NCI-H460 (cell line): ENCODE results near the gene AFF3. TPM values are rescaled to one million over a fixed set of nuclear protein-coding genes. Genes with fewer than 3 reads are reported as not detected.
"Not testable (repeated sequence)": the region's sequence is repeated elsewhere in the genome, so short reads cannot be mapped to it uniquely, and the experiment has no call there.

ENCODE experiments used
- DNase-seq: peaks from one replicate; pipeline ENCODE4 v3.0.0-alpha.2; 2016; ENCODE audit warnings: low read depth; ENCODE audit errors: extremely low read depth
- total RNA-seq: library from RNA; depleted of rRNA; stranded (reverse); fragments of >200 nt; shearing (Covaris generic); gene quantifications from 2 replicates; pipeline ENCODE4 v1.2.3, GENCODE V29; 2014

The AFF3 gene
- total RNA-seq, 1 experiment from 2014 or later, result 1.1 TPM

DNA sequence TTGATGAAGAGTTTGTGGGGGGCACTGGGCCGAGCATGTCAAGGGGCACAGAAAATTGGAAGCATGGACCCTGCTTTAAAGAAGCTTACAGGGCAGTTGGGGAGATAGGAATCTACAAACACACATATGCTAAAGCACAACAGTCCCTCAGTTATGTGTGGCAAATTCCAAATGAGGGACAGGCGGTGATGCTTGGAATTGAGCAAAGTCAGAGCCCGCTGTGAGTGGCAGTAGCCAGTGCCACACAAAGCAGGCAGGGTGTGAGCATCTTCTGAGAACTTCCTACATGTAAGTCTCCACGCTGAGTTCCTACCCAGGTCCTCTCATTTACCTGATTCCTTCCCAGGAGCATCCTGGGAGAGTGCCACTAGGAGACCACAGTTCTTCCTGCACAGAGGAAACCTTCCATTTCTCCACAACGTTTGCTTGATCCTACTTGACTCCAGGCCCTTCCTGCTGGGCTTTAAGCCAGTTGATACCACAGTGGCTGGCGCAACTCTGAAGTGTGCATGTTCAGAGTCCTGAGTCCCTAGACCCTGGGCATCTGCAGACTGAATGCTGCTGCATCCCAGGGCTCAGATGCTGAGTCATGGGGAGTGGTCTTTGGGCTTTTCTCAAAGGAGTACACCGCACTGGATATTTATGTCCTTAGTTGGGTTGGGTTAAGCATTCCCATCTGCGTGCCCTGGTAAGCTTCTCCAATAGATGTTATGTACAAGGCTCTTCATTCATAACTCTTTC, 365.3 kb downstream of the AFF3 start:
- no peak for DNase-seq

DNA sequence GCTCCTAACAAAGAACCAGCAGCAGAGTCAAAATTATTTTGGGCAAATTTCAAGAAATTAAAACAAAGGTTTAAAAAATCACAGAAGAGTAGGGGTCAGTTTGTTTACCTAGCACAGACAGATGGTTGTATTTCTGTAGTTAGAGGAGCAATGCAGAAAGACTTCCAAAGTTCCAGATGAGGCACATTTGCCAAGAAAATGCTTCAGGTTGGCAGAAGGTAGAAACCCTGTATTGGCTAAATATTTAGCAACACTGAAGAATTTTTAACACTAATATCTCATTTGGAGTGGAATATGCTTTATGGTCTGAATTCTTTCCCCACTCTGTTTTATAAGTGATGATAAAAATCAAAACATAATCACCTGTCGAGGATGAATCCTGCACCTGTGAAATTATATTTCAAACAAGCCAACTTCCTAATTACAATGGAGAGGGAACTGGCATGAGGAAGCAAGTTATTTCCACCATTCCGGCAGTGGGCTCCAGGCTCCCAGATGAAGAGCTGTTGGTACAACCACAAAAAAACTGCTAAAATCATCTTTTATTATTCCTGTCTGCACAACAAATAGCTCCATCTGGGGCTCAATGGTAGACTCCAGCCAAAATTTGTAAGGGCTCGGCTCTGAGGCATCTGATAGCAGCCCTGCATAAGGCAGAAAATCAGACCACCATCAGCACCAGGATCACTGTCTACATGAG, 366.0 kb downstream of the AFF3 start:
- DNase-seq, result no peak

DNA sequence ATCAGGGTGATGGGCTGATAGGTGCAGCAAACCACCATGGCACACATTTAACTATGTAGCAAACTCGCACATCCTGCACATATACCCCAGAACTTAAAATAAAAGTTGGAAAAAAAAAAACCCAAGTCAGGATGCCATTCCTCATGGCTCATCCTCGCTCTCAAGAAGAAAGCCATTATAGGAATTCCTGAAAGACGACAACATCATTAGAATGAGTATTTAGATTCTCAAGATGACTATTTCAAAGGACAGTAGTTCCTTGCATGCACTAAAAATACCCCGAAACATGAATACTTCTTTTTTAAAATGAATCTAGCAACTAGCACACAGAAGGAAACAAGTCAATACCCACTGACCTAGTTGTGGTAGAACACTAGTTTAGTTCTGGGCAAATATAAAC, 366.8 kb downstream of the AFF3 start:
- no peak for DNase-seq

DNA sequence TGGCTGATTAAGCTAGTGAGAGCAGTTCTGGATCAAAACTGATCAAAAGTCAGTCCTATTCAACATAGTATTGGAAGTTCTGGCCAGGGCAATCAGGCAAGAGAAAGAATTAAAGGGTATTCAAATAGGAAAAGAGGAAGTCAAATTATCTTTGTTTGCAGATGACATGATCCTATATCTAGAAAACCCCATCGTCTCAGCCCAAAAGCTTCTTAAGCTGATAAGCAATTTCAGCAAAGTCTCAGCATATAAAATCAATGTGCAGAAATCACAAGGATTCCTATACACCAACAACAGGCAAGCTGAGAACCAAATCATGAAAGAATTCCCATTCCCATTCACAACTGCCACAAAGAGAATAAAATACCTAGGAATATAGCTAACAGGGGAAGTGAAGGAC, 368.7 kb downstream of the AFF3 start:
- not testable (repeated sequence) for DNase-seq

DNA sequence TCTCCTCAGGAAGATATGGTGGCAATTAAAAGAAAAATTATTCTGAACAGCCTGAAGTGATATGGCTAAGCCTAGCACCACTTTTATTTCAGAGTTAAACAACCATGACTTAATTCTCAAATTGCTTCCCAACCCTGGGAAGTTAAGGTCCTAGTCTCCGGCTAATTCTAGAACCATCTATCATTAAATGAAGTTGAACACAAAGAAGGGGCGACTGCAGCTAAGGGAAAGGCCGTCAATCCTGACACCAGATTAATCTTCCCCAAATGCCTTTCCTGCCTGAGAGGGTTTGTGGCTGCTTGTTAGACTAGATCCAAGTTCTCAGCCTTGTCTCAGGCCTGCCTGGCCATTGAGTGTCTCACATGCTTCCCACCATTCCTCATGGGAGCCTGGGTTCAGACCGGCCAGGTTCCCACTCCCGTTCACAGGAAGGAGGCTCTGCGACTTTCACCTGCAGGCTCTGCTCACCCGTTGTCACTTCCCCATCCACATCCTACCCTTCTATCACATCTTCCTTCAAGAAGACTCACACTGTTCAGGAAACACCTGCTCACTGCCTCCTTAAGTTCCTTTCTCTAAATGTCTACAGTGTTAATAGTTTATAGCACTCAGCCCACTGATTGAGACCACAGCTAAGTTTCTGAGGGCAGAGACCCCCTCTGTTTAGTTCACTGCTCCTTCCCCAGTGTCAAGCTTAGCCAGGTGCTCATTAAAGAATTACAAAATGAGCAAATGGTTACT, 369.6 kb downstream of the AFF3 start:
- no peak for DNase-seq

DNA sequence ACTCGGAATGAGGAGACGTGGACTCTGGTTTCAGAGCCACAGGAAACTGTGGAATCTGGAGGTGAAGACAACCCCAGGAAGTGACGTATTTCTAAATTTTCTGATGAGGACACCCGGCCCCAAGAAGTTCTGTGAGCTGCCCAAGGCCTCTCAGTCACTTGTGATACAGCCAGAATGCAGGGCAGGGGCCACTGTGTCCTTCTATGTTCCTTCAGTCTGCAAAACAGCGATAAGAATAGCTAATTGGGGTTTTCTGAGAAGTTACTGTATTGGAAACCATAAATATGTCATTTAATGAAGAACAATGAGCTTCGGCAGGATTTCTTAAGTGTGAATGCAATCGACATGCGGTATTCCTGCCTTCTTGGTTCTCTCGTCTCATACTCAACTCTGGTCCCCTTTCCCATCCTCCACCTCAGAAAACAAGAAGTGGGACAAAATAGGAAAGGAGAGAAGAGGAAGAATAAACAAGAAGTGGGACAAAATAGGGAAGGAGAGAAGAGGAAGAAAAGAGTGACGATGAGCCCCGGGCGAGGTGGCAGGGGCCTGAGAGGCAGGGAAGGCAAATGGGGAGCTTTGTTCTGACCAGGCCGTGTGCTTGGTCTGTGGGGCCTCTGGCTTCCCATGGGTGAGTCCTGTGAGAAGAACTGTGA, 370.6 kb downstream of the AFF3 start:
- no peak for DNase-seq

DNA sequence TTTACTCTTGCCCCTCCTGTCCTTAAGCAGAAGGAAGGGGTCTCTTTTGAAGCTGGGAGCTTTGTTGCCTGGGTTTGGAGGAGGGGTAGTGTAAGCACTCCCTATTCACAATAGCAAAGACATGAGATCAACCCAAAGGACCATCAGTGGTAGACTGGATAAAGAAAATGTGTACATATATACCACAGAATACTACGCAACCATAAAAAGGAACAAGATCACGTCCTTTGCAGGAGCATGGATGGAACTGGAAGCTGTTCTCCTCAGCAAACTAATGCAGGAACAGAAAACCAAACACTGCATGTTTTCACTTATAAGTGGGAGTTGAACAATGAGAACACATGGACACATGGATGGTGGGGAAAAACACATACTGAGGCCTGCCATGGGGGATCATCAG, 371.5 kb downstream of the AFF3 start:
- no peak for DNase-seq

DNA sequence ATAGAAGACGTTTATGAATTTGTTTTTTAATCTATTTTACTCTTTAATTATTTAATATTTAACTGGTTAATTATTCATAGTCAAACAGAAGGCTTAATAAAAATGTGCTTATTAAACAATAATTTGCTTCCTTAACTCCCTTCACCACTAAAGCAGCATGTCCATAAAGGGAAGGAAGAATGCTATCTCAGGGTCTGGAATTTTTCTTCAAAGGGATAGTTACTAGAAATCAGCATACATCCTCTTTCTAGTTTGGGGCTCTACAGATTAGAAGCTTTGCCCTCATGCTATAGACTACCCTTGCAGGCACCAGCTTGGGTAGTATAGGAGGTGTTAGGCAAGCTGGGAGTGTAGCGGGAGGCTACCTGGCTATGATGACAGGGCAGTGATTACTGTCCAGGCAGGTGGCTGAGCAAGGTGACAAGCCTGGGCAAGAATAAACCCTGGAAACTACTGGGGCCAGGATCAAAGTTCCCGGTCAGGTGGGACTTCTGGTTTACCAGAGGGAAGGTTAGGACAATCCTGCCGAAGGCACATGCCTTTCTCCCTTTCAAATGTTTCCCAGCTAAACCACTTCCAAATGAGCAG, 376.6 kb downstream of the AFF3 start:
- DNase-seq, result no peak

DNA sequence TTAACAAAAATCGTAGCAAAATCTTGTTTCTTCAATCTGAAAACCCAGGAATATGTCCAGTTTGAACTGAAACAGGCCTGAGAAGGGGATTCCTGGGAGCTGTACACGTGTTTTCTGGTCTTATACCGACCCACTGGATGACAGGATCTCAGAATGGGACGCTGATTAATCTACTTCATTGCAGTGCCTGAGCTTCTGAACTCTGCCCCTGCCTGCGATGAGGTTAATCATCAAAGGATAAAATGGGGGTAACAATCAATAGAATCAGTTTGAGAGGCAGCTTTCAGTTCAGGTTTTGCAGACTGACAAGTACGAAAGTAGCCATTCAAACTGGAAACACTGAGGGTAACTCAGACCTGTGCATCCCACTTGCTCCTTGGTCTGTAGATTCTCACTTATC, 378.6 kb downstream of the AFF3 start:
- no peak for DNase-seq

DNA sequence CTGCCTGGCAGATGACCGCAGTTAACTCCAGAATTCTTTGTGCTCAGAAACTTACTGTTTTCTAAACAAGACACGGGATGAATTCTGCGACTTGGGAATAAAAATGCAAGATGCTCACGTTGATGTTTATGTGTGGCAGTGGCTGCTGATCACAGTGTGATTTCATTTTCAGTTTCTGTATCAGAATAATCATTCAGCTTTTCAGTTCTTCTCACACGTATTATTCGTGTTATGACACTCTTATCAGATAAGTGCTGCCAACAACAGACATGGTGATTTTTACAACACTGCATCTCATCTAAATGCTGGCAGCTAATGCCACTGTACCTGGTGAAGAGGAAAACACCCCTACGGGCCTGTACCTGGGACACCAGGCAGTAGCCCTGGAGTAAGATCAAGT, 379.7 kb downstream of the AFF3 start:
- no peak for DNase-seq

DNA sequence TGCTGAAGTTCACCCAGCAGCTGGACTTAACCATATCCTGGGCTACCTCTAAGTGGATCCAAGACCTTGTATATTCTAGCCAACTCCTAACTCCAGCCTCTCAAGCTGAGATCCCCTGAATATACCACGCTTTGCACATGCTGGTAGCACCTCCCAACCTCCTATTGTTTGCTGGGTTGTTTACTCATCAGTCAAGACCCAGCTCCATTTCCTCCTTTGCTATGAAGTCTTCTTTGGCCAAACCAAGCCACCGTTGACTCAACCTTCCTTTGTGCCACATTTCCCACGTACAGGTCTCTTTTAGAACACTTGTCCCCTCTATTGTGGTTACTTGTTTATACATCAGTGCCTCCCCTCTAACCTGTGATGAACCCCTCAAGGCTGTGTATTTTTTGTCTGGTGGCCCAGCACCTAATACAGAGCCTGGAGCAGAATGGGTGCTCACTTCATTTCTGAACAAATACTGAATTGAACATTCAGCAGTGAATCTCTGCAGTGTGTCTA, 384.7 kb downstream of the AFF3 start:
- DNase-seq, result no peak

DNA sequence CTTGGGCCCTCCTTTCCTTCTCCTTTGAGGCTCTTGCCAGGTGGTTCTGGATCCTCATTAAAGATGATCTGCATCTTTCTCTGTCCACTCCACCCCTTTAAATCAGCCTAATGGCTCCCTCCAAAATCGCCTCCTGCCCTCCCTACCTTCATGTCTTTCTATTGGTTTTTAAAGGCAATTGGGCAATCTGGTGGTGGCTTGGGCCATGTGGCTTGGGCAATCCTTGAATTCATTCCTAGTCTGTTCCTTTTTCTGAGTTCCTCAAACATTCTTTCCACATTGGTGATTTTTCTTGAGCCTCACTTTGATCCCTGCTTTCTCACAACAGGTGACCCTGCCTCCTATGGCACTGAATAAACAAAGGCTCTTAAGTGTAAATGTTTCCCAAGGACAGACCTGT, 386.3 kb downstream of the AFF3 start:
- no peak for DNase-seq

DNA sequence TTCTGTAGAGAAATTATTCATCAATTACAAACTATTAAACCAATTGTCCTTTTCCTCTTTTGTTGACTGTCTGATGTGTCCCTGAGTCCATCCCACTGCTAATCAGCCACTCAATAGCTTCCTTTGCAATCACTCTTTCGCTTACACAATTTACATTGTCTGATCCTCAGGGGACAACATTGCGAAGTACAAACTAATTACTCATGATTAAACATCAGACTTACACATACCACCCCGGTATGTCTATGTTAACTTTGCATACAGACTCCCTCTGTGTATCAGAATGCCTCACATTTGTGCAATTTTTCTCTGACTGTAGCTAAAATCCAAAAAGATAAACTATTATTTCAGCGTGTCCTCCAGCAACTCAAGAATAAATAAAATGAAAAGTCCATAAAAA, 388.2 kb downstream of the AFF3 start:
- DNase-seq, result peak; percentile 78

DNA sequence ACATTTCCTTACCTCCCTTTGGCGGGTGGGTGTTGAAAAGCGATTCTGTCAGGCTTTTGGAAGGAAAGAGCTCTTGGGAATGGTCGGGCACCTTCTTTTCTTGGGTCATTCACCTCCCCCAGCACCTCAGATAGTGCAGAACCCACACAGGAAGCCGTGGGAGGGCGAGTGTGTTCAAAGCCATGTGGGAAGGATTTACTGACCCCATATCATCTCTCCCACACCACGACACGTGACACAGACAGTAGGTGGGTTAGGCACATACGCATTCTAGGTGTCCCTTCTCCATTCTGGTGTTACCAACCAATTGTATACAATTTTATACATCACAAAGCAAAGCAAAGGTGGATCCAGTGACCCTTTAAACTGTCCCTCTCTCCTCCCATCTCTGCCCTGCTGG, 388.9 kb downstream of the AFF3 start:
- no peak for DNase-seq

DNA sequence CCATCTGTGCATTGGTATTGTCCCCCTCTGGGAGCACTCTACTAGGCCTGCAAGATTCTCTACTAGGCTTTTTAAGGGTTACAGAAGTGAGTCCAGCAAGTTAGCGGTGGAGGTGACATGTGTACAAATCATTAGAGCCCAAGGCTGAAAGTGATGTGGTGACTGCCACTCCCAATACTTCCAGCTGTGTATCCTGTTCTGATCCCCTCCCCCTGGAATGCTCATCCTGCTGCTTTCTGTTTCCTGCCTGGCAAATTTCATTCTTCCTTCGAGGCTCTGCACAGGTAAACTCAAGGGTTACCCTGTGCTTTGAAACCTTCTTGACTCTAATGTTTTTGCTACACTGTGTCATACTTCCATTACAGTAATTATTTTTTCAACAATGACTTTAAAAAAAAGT, 394.0 kb downstream of the AFF3 start:
- no peak for DNase-seq

DNA sequence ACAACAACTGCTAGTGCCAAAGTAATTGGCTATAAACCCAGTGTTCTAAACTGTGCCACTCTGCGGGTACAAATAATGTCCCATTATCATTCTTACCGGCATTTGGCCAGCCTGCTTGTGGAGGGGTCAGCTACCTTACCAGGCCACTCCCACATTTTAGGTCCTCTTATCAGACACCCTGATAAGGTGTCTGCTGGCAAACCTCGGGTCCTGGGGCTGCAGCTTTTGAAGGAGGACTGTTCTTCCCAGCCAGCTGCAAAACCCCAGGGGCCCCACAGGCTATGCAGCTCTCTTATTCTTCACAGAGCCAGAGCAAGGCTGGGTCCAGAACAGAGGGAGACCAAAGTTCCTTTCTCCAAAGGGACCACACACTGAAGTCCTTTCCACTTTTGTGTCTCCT, 394.5 kb downstream of the AFF3 start:
- DNase-seq, result no peak

DNA sequence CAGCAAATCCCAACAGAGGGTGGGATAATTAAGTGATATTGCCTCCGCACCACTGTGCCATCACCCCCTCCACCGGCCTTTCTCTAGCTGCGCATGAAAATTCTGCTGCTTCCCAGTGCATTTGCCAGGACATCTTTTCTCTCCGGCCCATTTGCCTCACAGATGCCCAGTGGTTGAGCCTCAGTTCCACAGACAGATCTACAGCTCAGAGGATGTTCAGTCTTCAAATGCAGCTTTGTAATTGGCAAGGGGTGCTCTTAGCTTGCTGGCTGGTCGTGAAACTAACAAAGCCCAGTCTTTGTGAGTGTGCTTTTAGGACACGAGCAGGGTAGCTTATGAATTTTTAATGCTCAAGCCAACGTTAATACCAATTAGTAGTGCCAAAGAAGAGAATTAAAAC, 399.2 kb downstream of the AFF3 start:
- DNase-seq, result no peak

DNA sequence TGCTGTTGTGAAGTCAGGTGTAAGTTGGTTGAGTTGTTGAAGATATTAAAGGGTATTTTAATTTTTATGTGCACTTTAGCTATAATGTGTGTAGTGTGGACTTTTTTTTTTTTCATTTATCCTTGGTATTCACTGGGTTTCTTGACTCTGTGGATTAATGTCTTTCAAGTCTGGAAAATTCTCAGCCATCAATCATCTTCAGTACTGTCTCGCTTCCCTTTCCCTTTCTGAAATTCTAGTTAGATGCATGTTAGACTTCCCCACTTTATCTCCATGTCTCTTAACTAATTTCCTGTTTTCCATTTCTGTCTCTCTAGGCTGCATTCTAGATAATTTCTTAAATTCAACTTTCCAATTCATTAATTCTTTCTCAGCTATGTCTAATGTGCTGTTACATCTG, 404.9 kb downstream of the AFF3 start:
- DNase-seq, result no peak

DNA sequence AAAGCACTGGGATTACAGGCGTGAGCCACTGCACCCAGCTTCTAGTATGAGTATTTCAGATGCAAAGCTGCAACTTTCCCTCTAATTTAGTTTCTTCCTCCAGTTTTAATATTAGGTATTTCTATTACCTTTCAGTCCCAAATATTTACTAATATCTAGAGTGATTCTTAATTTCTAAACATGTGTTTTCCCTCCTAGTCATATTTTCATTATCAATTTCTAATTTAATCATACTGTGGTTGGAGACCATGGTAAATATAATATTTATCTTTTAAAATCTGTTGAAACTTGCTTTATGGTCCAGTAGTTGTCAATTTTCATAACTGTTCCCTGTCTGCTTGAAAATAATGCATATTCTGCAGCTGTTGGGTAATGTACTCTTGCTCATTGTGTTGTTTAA, 406.6 kb downstream of the AFF3 start:
- no peak for DNase-seq

DNA sequence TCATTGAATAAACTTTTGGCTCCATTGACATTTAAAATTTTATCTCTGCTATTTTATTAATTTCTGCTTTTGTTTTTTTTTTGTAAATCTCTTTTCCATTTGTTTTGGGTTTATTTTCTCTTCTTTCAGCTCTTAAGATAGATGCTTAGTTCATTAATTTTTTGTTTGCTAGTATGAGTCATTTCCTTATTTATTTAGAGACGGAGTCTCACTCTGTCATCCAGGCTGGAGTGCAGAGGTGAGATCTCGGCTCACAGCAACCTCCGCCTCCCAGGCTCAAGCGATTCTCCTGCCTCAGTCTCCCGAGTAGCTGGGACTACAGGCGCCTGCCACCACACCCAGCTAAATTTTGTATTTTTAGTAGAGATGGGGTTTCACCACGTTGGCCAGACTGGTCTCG, 407.1 kb downstream of the AFF3 start:
- not testable (repeated sequence) for DNase-seq

DNA sequence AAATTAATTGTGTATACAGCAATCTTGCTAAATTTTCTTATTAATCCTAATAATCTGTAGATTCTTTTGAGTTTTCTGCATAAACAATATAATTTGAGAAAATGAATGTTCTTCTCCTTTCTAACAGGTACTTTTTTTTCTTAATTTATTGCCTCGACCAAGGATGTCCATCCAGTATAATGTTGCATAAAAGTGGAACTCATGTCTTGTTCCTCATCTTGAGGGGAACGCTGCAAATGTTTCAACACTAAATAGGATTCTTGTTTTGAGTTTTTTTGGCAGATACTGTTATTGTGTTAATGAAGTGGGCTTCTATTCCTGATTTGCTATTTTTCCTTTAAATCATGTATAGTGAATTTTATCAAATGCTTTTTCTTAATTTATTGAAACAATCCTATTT, 408.2 kb downstream of the AFF3 start:
- DNase-seq, result no peak
